ENCODE results near the gene ZBTB16.

ZBTB16 gene

GRCh38 chr11:114132944-114133394 is 73.5 kb downstream of the ZBTB16 start:
- no peak for DNase-seq

GRCh38 chr11:114133548-114134329 is 74.2 kb downstream of the ZBTB16 start:
- DNase-seq: no peak

GRCh38 chr11:114134870-114135269 is 75.4 kb downstream of the ZBTB16 start:
- DNase-seq: peak; percentile 72 to 74 (median 73)

GRCh38 chr11:114135737-114136151 is 76.2 kb downstream of the ZBTB16 start:
- DNase-seq: peak; percentile 67 to 78 (median 77)

- DNase-seq: peak; percentile 52 to 56 (median 53)
Observed at GRCh38 chr11:114136686-114137640, 77.5 kb downstream of the ZBTB16 start.

- DNase-seq: no peak
Observed at GRCh38 chr11:114137838-114138237, 78.3 kb downstream of the ZBTB16 start.

- DNase-seq: no peak
Observed at GRCh38 chr11:114138411-114138810, 78.9 kb downstream of the ZBTB16 start.

GRCh38 chr11:114140826-114141225 is 81.3 kb downstream of the ZBTB16 start:
- DNase-seq: no peak

GRCh38 chr11:114141863-114142580 is 82.5 kb downstream of the ZBTB16 start:
- DNase-seq: no peak

GRCh38 chr11:114142707-114143106 is 83.2 kb downstream of the ZBTB16 start:
- no peak for DNase-seq

GRCh38 chr11:114145166-114145775 is 85.8 kb downstream of the ZBTB16 start:
- no peak for DNase-seq

- DNase-seq: no peak
Observed at GRCh38 chr11:114147375-114148012, 88.0 kb downstream of the ZBTB16 start.

GRCh38 chr11:114148013-114148382 is 88.5 kb downstream of the ZBTB16 start:
- no peak for DNase-seq

GRCh38 chr11:114149689-114150407 is 90.3 kb downstream of the ZBTB16 start:
- peak in 1 of 3 donors; percentile 24 for DNase-seq

GRCh38 chr11:114150671-114151070 is 91.2 kb downstream of the ZBTB16 start:
- no peak for DNase-seq

GRCh38 chr11:114151631-114152030 is 92.1 kb downstream of the ZBTB16 start:
- DNase-seq: no peak

GRCh38 chr11:114152162-114152561 is 92.7 kb downstream of the ZBTB16 start:
- DNase-seq: no peak

GRCh38 chr11:114152785-114153184 is 93.3 kb downstream of the ZBTB16 start:
- DNase-seq: no peak

GRCh38 chr11:114153224-114153623 is 93.7 kb downstream of the ZBTB16 start:
- no peak for DNase-seq

GRCh38 chr11:114154271-114155047 is 94.9 kb downstream of the ZBTB16 start:
- peak in 2 of 3 donors; percentile 34 to 42 for DNase-seq
